Osteoblast (primary cell): Measurements from ENCODE around the gene LEF1. TPM values are rescaled to one million over a fixed set of nuclear protein-coding genes. Genes with fewer than 3 reads are reported as not detected.

ENCODE experiments used
- DNase-seq: peaks from one replicate; pipeline ENCODE4 v3.0.0; 2011; ENCODE audit warnings: low spot score, mixed read lengths; ENCODE audit not compliant: insufficient read length; ENCODE audit errors: missing footprints
- H2AFZ ChIP-seq: 2 replicates; pipeline ENCODE4 v1.6.0; 2011; ENCODE audit warnings: mild to moderate bottlenecking, low read length
- H3K27ac ChIP-seq: 2 replicates; pipeline ENCODE4 v1.5.1; 2011; ENCODE audit warnings: mild to moderate bottlenecking, low read depth, low read length, moderate library complexity
- H3K27me3 ChIP-seq: 2 replicates; pipeline ENCODE4 v1.6.0; 2012; ENCODE audit warnings: mild to moderate bottlenecking, control low read depth, inconsistent platforms, low read length, moderate library complexity; ENCODE audit not compliant: insufficient read depth
- H3K36me3 ChIP-seq: 2 replicates; pipeline ENCODE4 v1.5.1; 2011; ENCODE audit warnings: mild to moderate bottlenecking, low read length, control low read depth, moderate library complexity; ENCODE audit not compliant: insufficient read depth
- H3K4me1 ChIP-seq: 2 replicates; pipeline ENCODE4 v1.5.1; 2011; ENCODE audit warnings: mild to moderate bottlenecking, low read length, control low read depth, moderate library complexity; ENCODE audit not compliant: insufficient read depth
- H3K4me2 ChIP-seq: 2 replicates; pipeline ENCODE4 v1.6.0; 2011; ENCODE audit warnings: mild to moderate bottlenecking, low read length; ENCODE audit not compliant: insufficient read depth
- H3K4me3 ChIP-seq: fragments of 200-600 bp; sonication (generic); 3 replicates; pipeline ENCODE4 v1.5.1; 2012; ENCODE audit warnings: mild to moderate bottlenecking, low read length, inconsistent platforms; ENCODE audit not compliant: insufficient read depth
- H3K79me2 ChIP-seq: 2 replicates; pipeline ENCODE4 v1.6.0; 2012; ENCODE audit warnings: mild to moderate bottlenecking, low read length, control low read depth, inconsistent platforms; ENCODE audit not compliant: insufficient read depth
- H3K9me3 ChIP-seq: 2 replicates; pipeline ENCODE4 v1.5.1; 2011; ENCODE audit warnings: low read depth, low read length, control low read depth
- H4K20me1 ChIP-seq: 2 replicates; pipeline ENCODE4 v1.6.0; 2012; ENCODE audit warnings: mild to moderate bottlenecking, low read length, control low read depth; ENCODE audit not compliant: insufficient read depth
- total RNA-seq: library from RNA; depleted of rRNA; stranded (reverse); fragments of >200 nt; gene quantifications from 2 replicates; pipeline ENCODE4 v1.2.3, GENCODE V29; 2012
- TF ChIP-seq, protein P1 (sequence below): IDR thresholded peaks from 2 replicates; pipeline ENCODE4 v1.5.1; 2011; ENCODE audit warnings: mild to moderate bottlenecking, low read depth, low read length, moderate library complexity; ENCODE audit errors: extremely low read depth

The LEF1 gene
- total RNA-seq, 1 donor: 5.8 TPM

DNA sequence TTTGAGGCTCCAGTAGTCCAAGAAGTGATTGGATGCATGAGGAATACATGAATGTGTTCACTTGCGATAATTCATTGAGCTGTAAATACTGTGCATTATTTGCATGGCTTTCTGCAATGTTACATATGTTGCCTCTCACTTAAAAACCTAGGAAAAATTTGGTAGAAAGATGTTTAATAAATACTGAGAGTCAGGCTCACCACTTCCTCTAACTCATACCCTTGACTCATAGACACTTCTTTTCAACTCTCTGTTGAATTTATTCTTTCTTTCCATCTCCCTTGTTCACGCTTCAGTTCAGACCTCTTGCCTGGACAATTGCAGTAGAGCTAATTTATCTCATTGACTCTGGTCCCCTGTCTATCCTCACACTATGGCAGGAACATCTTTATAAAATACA, 35.8 kb upstream of the LEF1 start:
- Histone ChIP-seq H3K4me2 (no peak overlapping the region), H3K36me3 (no peaks in the 10 kb centered on the region), H3K4me3 (no peak overlapping the region), H2AFZ (no peak overlapping the region), H3K4me1 (peaks cover 2% of the 10 kb centered on the region), H3K27ac (no peak overlapping the region), H4K20me1 (no peaks in the 10 kb centered on the region), H3K79me2 (no peaks in the 10 kb centered on the region), H3K9me3 (no peaks in the 10 kb centered on the region), H3K27me3 (no peaks in the 10 kb centered on the region)
- TF ChIP-seq, protein P1, sequence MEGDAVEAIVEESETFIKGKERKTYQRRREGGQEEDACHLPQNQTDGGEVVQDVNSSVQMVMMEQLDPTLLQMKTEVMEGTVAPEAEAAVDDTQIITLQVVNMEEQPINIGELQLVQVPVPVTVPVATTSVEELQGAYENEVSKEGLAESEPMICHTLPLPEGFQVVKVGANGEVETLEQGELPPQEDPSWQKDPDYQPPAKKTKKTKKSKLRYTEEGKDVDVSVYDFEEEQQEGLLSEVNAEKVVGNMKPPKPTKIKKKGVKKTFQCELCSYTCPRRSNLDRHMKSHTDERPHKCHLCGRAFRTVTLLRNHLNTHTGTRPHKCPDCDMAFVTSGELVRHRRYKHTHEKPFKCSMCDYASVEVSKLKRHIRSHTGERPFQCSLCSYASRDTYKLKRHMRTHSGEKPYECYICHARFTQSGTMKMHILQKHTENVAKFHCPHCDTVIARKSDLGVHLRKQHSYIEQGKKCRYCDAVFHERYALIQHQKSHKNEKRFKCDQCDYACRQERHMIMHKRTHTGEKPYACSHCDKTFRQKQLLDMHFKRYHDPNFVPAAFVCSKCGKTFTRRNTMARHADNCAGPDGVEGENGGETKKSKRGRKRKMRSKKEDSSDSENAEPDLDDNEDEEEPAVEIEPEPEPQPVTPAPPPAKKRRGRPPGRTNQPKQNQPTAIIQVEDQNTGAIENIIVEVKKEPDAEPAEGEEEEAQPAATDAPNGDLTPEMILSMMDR: no peak
- DNase-seq: peak; percentile 50

DNA sequence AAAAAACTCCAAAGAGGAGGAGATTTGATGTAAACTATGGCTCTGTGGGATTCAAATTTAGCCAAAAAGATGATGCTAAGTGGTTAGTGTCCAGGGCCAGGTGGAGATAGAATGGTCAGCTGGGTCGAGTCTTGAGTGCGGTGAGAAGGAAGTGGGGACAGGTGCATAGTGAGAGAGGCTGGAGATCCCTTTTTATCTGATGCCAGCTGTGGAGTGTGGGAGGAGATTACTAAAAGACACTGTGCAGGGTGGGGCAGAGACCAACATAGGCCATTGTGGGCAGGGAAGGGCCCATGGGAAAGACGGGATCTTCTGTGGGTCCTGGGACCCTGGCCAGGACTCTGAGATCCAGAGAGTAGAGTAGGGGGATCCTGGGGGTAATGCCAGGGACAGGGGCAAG, 34.6 kb upstream of the LEF1 start:
- no peak overlapping the region for H3K4me2 ChIP-seq
- H3K4me3 ChIP-seq: no peak overlapping the region
- no peaks in the 10 kb centered on the region for H3K36me3 ChIP-seq
- no peak overlapping the region for H2AFZ ChIP-seq
- peaks cover 2% of the 10 kb centered on the region for H3K4me1 ChIP-seq
- peak; percentile 41 for DNase-seq
- H4K20me1 ChIP-seq: no peaks in the 10 kb centered on the region
- TF ChIP-seq, protein P1: no peak
- no peaks in the 10 kb centered on the region for H3K9me3 ChIP-seq
- no peaks in the 10 kb centered on the region for H3K79me2 ChIP-seq
- no peaks in the 10 kb centered on the region for H3K27me3 ChIP-seq
- H3K27ac ChIP-seq: no peak overlapping the region

DNA sequence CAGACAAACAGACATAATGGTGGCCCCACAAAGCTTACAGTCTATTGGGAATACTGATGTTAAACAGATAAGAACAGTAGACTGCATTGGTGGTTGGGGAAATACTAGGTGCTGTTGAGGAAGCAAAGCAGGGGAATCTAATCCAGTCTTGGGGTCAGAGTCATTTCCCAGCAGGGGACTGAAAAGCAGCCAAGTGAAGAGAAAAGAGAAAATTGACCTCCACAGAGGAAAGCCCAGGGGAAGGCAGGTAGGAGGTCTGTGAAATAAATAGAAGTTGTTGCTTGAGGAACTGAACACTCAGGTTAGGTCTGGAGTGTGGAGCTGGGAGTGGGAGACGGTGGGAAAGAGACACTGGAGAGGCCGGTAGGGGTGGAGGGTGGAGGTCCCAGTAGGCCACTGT, 33.0 kb upstream of the LEF1 start:
- no peak overlapping the region for H3K4me3 ChIP-seq
- DNase-seq: no peak
- no peaks in the 10 kb centered on the region for H4K20me1 ChIP-seq
- H3K9me3 ChIP-seq: no peaks in the 10 kb centered on the region
- no peak overlapping the region for H2AFZ ChIP-seq
- no peak overlapping the region for H3K4me2 ChIP-seq
- H3K4me1 ChIP-seq: peaks cover 2% of the 10 kb centered on the region
- TF ChIP-seq, protein P1: no peak
- no peaks in the 10 kb centered on the region for H3K79me2 ChIP-seq
- no peaks in the 10 kb centered on the region for H3K36me3 ChIP-seq
- H3K27ac ChIP-seq: no peak overlapping the region
- no peaks in the 10 kb centered on the region for H3K27me3 ChIP-seq

DNA sequence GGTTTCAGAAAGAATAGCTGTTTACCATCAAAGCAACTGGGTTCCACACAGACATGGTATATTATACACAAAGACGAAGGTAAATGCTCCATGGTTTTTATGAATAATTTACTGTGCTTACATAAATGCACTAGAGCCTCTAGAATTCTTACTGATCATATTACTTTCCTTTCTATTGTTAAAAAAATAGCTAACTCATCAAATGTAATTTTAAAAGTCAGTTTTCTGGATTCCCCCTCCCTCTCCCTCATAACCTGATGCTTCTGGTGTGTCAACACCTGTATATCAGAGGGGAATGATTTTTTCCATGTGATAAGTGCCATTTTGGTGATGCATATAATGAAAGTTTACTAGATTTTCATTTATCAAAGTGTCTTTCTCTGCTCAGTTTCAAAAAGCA, 31.1 kb upstream of the LEF1 start:
- H3K27me3 ChIP-seq: no peaks in the 10 kb centered on the region
- no peaks in the 10 kb centered on the region for H3K36me3 ChIP-seq
- no peaks in the 10 kb centered on the region for H3K9me3 ChIP-seq
- H4K20me1 ChIP-seq: no peaks in the 10 kb centered on the region
- H3K4me1 ChIP-seq: peaks cover 2% of the 10 kb centered on the region
- TF ChIP-seq, protein P1: no peak
- no peaks in the 10 kb centered on the region for H3K79me2 ChIP-seq
- H3K4me2 ChIP-seq: no peak overlapping the region
- peak; percentile 35 for DNase-seq
- no peak overlapping the region for H3K4me3 ChIP-seq
- H2AFZ ChIP-seq: no peak overlapping the region
- H3K27ac ChIP-seq: no peak overlapping the region
